Lung (tissue), 12 donors: Measurements from ENCODE around the gene CBL. TPM values are rescaled to one million over a fixed set of nuclear protein-coding genes. Genes with fewer than 3 reads are reported as not detected.
A peak's percentile ranks its signal among the peaks of the same experiment; 100 is the strongest.

ENCODE experiments used
- ATAC-seq: fragments of 200-7000 bp; cut with Tn5 transposase; one replicate; pipeline ENCODE4 v1.9.1; 2020; ENCODE audit warnings: moderate number of reproducible peaks; ENCODE audit not compliant: insufficient read depth, low FRiP score
- DNase-seq, 3 donors: peaks; one replicate each; pipeline ENCODE4 v3.0.0-alpha.2; 2013 to 2017
- H3K27ac ChIP-seq, 2 donors: one replicate each; pipeline ENCODE4 v1.5.1; 2013; ENCODE audit warnings: mild to moderate bottlenecking in 2 of 2, moderate library complexity in 2 of 2, control low read depth in 1 of 2, inconsistent platforms in 1 of 2, low read depth in 1 of 2, low read length in 1 of 2
- H3K27me3 ChIP-seq, 3 donors: one replicate each; pipeline ENCODE4 v1.5.1; 2013; ENCODE audit warnings: low read length in 2 of 3; ENCODE audit not compliant: control insufficient read depth in 3 of 3, insufficient read depth in 3 of 3
- H3K36me3 ChIP-seq, 4 donors: one replicate each; pipeline ENCODE4 v1.5.1; 2013; ENCODE audit warnings: low read length in 4 of 4, mild to moderate bottlenecking in 1 of 4, moderate library complexity in 1 of 4; ENCODE audit not compliant: control insufficient read depth in 4 of 4, insufficient read depth in 4 of 4
- H3K4me1 ChIP-seq, 5 donors: one replicate each; pipeline ENCODE4 v1.5.1; 2013; ENCODE audit warnings: low read length in 5 of 5, mild to moderate bottlenecking in 2 of 5, moderate library complexity in 1 of 5; ENCODE audit not compliant: control insufficient read depth in 5 of 5, insufficient read depth in 5 of 5
- H3K4me3 ChIP-seq: one replicate; pipeline ENCODE4 v1.5.1; 2013; ENCODE audit warnings: mild to moderate bottlenecking, control low read depth, moderate library complexity
- H3K9ac ChIP-seq, 2 donors: one replicate each; pipeline ENCODE4 v1.5.1; 2013; ENCODE audit warnings: low read length in 2 of 2, control low read depth in 1 of 2; ENCODE audit not compliant: insufficient read depth in 1 of 2
- H3K9me3 ChIP-seq, 4 donors: one replicate each; pipeline ENCODE4 v1.5.1; 2013; ENCODE audit warnings: low read length in 3 of 4, mild to moderate bottlenecking in 1 of 4, moderate library complexity in 1 of 4; ENCODE audit not compliant: control insufficient read depth in 4 of 4, insufficient read depth in 3 of 4
- WGBS, 2 donors: extraction: QIAGEN DNeasy Blood & Tissue Kit; methylation state at CpG; one replicate each; pipeline ENCODE4 v1.1.7; 2013; 5-methylcytosine and 5-hydroxymethylcytosine counted together
- polyA plus RNA-seq, 2 donors: library from polyadenylated mRNA; stranded (reverse); fragments of 200-250 nt; gene quantifications; one replicate each; pipeline ENCODE4 v1.2.1, GENCODE V29; 2013
- total RNA-seq, 2 donors: library from RNA; depleted of rRNA in 1 of 2; stranded (reverse); fragments of >200 nt in 1 of 2; gene quantifications; one replicate each; pipeline ENCODE4 v1.2.1, GENCODE V29; 2014 to 2021
- TF ChIP-seq, protein P1 (sequence below): IDR thresholded peaks from 2 replicates; pipeline ENCODE4 v1.5.1; 2012; ENCODE audit warnings: mild to moderate bottlenecking; ENCODE audit errors: control extremely low read depth, extremely low read depth
- donor health status: control.
- donor health status: control.
- donor health status: Bipolar disorder and iron deficiency.
- donor health status: healthy.
- donor health status: DM: yes; HTN: yes; CAD: no.

Gene CBL
- total and polyA plus RNA-seq, 4 donors: 8.7 to 25.1 (median 16.1) TPM

DNA sequence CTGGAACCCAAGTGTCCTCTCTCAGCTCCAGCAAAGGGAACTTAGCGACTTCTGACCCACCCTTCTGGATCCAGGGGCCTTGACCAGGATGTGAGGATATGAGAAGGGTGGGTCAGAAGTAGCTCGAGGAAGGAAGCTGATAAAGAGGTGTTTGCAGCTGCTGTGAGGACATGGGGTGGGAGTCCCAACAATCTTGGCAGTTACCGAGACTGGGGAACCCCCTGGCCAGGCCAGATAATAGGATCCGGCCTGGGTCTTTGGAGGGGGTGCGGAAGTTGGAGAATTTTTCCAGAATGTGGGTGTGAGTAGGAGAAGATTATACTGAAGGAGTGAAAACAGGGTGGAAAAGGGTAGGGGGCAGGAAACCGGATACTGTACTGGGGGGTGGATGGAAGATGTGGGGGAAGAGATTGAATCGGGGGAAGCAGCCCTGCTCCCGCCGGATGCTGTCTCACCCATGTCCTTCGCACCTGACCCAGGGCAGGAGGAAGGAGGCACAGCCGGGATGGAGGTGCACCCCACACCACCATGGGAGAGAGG is 113.6 kb downstream of the CBL start:
- H3K9me3 ChIP-seq: no peaks in the 10 kb centered on the region
- H3K9ac ChIP-seq: no peak overlapping the region
- DNase-seq (peak in 2 of 3 donors; percentile 47 to 72), ATAC-seq (no peak)
- peaks cover 0 to 70% (median 14%) of the 10 kb centered on the region in 5 donors for H3K4me1 ChIP-seq
- 51 to 62% methylated on average over 10 to 11 of the region's 11 CpGs for WGBS, 2 donors
- TF ChIP-seq, protein P1, sequence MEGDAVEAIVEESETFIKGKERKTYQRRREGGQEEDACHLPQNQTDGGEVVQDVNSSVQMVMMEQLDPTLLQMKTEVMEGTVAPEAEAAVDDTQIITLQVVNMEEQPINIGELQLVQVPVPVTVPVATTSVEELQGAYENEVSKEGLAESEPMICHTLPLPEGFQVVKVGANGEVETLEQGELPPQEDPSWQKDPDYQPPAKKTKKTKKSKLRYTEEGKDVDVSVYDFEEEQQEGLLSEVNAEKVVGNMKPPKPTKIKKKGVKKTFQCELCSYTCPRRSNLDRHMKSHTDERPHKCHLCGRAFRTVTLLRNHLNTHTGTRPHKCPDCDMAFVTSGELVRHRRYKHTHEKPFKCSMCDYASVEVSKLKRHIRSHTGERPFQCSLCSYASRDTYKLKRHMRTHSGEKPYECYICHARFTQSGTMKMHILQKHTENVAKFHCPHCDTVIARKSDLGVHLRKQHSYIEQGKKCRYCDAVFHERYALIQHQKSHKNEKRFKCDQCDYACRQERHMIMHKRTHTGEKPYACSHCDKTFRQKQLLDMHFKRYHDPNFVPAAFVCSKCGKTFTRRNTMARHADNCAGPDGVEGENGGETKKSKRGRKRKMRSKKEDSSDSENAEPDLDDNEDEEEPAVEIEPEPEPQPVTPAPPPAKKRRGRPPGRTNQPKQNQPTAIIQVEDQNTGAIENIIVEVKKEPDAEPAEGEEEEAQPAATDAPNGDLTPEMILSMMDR: no peak
- no peaks in the 10 kb centered on the region for H3K27me3 ChIP-seq
- peak overlapping the region; percentile 76 to 89 for H3K27ac ChIP-seq
- no peaks in the 10 kb centered on the region for H3K36me3 ChIP-seq
- no peak overlapping the region for H3K4me3 ChIP-seq

DNA sequence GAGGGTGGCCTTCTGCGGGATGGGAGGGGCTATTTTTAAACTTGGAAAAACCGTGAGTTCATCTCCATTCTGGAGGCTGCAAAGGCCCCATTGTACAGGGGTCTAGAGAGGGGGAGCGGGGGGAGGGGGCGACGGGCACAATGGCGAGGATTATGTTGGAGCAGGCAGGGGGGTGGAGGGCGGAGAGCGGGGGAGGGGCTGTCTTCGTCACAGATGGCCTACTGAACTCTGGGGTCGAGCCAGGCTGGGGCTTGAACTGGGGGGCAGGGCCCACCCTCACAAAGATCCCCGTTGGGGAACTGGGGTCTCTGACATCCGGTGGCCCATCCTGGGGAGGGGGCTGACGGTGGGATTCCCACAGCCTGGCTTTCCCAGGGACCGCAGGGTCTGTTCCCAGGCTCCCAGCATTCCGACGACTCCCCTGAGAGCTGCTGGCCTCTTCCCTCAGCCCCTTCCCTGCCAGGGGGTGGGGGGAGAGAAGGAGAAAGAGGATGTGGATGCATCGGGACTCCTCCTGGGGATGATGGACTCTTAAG is 114.2 kb downstream of the CBL start:
- peaks cover 0 to 65% (median 14%) of the 10 kb centered on the region in 5 donors for H3K4me1 ChIP-seq
- H3K36me3 ChIP-seq: no peaks in the 10 kb centered on the region
- H3K4me3 ChIP-seq: no peak overlapping the region
- TF ChIP-seq, protein P1: no peak
- peak overlapping the region; percentile 87 to 89 for H3K27ac ChIP-seq
- H3K9ac ChIP-seq: peak overlapping the region; percentile 23 to 37
- no peaks in the 10 kb centered on the region for H3K9me3 ChIP-seq
- WGBS, 2 donors: 40 to 48% methylated on average over 17 of the region's 17 CpGs
- DNase-seq (peak; percentile 53 to 76 (median 67)), ATAC-seq (no peak)
- H3K27me3 ChIP-seq: no peaks in the 10 kb centered on the region

DNA sequence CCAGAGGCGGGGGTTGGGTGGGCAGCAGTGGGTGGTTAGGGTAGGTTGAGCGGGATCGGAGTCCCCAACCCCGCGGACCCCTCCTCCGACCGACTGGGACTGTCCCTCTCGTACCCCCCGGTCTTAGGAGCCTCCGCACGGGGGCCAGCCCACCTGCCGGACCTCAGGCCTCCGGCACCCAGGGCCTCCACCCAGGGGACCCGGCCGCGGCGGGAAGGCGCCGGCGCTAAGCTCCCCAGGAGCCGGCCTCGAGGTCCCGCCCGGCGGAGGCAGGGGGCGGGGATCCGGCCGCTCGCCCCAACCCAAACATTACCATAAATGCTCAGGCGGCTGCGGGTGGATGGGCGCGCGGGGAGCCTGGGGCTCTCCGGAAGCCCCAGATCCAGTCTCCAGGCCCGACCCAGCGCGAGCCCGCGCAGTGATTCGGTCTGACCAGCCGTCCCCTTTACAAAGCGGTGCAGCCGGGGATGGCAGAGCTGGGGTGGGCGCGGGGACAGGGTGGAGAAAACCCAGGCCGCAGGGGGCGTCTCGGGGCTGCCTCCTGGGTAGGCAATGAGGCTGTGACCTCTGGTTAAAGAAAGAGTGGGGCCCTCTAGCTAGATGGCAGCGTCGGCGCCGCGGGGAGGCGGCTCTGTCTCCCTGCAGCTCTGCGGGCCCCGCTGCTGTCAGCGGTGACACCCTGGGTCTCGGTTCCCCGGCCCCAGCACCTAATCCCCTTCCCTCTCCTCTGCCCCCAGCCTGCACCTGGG is 114.8 kb downstream of the CBL start:
- DNase-seq: peak; percentile 75 to 83 (median 79)
- ATAC-seq: peak; percentile 56
- TF ChIP-seq, protein P1: no peak
- Histone ChIP-seq H3K9me3 (no peaks in the 10 kb centered on the region), H3K36me3 (no peaks in the 10 kb centered on the region), H3K27ac (peak overlapping the region; percentile 87 to 89), H3K27me3 (no peaks in the 10 kb centered on the region), H3K4me1 (peaks cover 0 to 58% (median 10%) of the 10 kb centered on the region in 5 donors), H3K9ac (peak overlapping the region; percentile 37 to 49), H3K4me3 (no peak overlapping the region)
- 1 to 4% methylated on average over 54 to 60 of the region's 60 CpGs for WGBS, 2 donors
